Fibroblast of lung (primary cell): ENCODE measurements around the gene VAMP2.

Source experiments
- CTCF ChIP-seq, 2 donors: IDR thresholded peaks in 1 of 2; conservative IDR thresholded peaks in 1 of 2; 1 replicate in 1 of 2; 2 replicates in 1 of 2; pipeline ENCODE4 v1.5.1; 2011 to 2012; ENCODE audit warnings: low read length in 2 of 2, control low read depth in 1 of 2, inconsistent platforms in 1 of 2, low read depth in 1 of 2, mild to moderate bottlenecking in 1 of 2
- EZH2 ChIP-seq: IDR thresholded peaks from 2 replicates; pipeline ENCODE4 v1.5.1; 2012; ENCODE audit warnings: low read length, control low read depth, mild to moderate bottlenecking; ENCODE audit errors: missing control alignments

- no peak for TF ChIP-seq EZH2
- TF ChIP-seq CTCF (conservative IDR thresholded peaks at IDR 0.05 in 1 of 2, IDR thresholded peaks at IDR 0.05 in 1 of 2; ENCODE audit: low read depth in 1 of 2, low read length in 2 of 2), result no peak
Measured at GRCh38 chr17:8110456-8110804, 52.3 kb downstream of the VAMP2 start.
